ENCODE results near the gene PTGDR2.

DNA sequence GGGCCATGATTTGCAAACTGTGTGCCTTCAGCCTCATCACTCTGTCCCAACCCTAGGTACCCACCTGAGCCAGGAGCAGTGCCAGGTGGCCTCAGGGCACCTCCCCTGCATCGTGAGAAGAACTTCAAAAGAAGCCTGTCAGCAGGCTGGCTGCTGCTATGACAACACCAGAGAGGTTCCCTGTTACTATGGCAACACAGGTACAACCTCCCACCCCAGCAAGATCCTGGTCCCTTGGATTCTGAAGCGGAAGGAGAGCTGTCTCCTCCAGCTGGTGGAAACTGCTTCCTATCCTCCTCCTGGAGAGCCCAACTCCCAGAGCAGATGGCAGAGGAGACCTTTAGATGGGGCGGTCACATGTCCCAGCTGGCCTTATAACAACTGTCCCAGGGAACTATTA, 14.5 kb upstream of the PTGDR2 start:
- no peak for TF ChIP-seq CTCF (conservative IDR thresholded peaks at IDR 0.05; ENCODE audit: low read length)
- TF ChIP-seq EZH2phosphoT487 (IDR thresholded peaks at IDR 0.05; ENCODE audit: borderline replicate concordance, low read depth, low read length), result no peak
